A549 (cell line): ENCODE measurements around the gene ACTA2. TPM values are rescaled to one million over a fixed set of nuclear protein-coding genes. Genes with fewer than 3 reads are reported as not detected.

Experiments used
- ATAC-seq, 2 experiments: fragments of 200-7000 bp in 1 of 2; fragments of >200 bp in 1 of 2; cut with Nextera tagmentation in 1 of 2; cut with Tn5 transposase in 1 of 2; 3 replicates each; pipeline versions ENCODE4 v1.8.0 to v1.9.1; 2018 to 2020; ENCODE audit warnings: mild to moderate bottlenecking in 1 of 2, moderate library complexity in 1 of 2
- CTCF ChIA-PET: fragments of 300-600 bp; sonication (Branson Sonifier 250); formaldehyde crosslinking; extraction: SDS; loops from one replicate; lab custom pipeline; 2021; ENCODE audit warnings: antibody characterized with exemption, inconsistent platforms; lab: Yijun Ruan, JAX
- POLR2A ChIA-PET: fragments of 350-600 bp; formaldehyde crosslinking; extraction: SDS; loops from one replicate; lab custom pipeline; 2021; ENCODE audit warnings: antibody characterized with exemption, inconsistent platforms; lab: Yijun Ruan, JAX
- DNase-seq, 2 experiments: peaks; one replicate each; pipeline versions ENCODE4 v3.0.0 to v3.0.0-alpha.2; 2011 to 2016; ENCODE audit warnings: low read depth in 1 of 2, low spot score in 1 of 2
- FAIRE-seq: peaks from 2 replicates; lab custom pipeline; 2011; peaks lifted over from hg19 to GRCh38; lab: Jason Lieb, UNC
- H3K27ac ChIP-seq, 2 experiments: fragments of >200 bp; sonication (Bioruptor Twin); formaldehyde crosslinking; 3 replicates each; pipeline ENCODE4 v1.5.1; 2016 to 2017
- H3K4me1 ChIP-seq: fragments of >200 bp; sonication (Bioruptor Twin); formaldehyde crosslinking; 3 replicates; pipeline ENCODE4 v1.6.1; 2016
- H3K4me2 ChIP-seq: fragments of >200 bp; sonication (Bioruptor Twin); formaldehyde crosslinking; 3 replicates; pipeline ENCODE4 v1.6.1; 2016
- H3K4me3 ChIP-seq: fragments of >200 bp; sonication (Bioruptor Twin); formaldehyde crosslinking; 3 replicates; pipeline ENCODE4 v1.5.1; 2016
- H3K9me3 ChIP-seq: fragments of >200 bp; sonication (Bioruptor Twin); formaldehyde crosslinking; 3 replicates; pipeline ENCODE4 v1.6.1; 2016
- CBX2 ChIP-seq: fragments of 200-600 bp; sonication (generic); IDR thresholded peaks from 2 replicates; pipeline ENCODE4 v1.6.1; 2016; ENCODE audit warnings: low read depth, mild to moderate bottlenecking, borderline replicate concordance
- CHD4 ChIP-seq: fragments of 200-600 bp; sonication (generic); IDR thresholded peaks from 2 replicates; pipeline ENCODE4 v1.6.1; 2016; ENCODE audit warnings: antibody characterized with exemption, mild to moderate bottlenecking, borderline replicate concordance
- CTCF ChIP-seq: fragments of >200 bp; sonication (Bioruptor Twin); formaldehyde crosslinking; IDR thresholded peaks from 3 replicates; pipeline ENCODE4 v1.5.1; 2016
- EHF ChIP-seq: fragments of 250-450 bp; sonication (Bioruptor Pico); IDR thresholded peaks from 2 replicates; pipeline ENCODE4 v1.5.0; 2020; ENCODE audit warnings: mild to moderate bottlenecking
- HDAC2 ChIP-seq: fragments of 200-600 bp; sonication (generic); IDR thresholded peaks from 2 replicates; pipeline ENCODE4 v1.6.1; 2016
- HEYL ChIP-seq: fragments of 250-450 bp; sonication (Bioruptor Pico); IDR thresholded peaks from 2 replicates; pipeline ENCODE4 v1.8.0; 2021; ENCODE audit warnings: mild to moderate bottlenecking, moderate library complexity
- KDM5A ChIP-seq: fragments of 200-600 bp; sonication (generic); IDR thresholded peaks from 2 replicates; pipeline ENCODE4 v1.6.1; 2016; ENCODE audit warnings: antibody characterized with exemption, mild to moderate bottlenecking
- MAFK ChIP-seq: fragments of 450-650 bp; IDR thresholded peaks from 2 replicates; pipeline ENCODE4 v1.6.1; 2014; ENCODE audit not compliant: partially characterized antibody
- MYC ChIP-seq: IDR thresholded peaks from 2 replicates; pipeline ENCODE4 v1.6.1; 2012; ENCODE audit warnings: mild to moderate bottlenecking, inconsistent platforms, low read length, improper control_type of control experiment, borderline replicate concordance
- PBX3 ChIP-seq: IDR thresholded peaks from 2 replicates; pipeline ENCODE4 v1.6.1; 2012
- POLR2A ChIP-seq: IDR thresholded peaks from 2 replicates; pipeline ENCODE4 v1.6.1; 2012; ENCODE audit warnings: mild to moderate bottlenecking, low read length
- RCOR1 ChIP-seq: fragments of 150-350 bp; IDR thresholded peaks from 2 replicates; pipeline ENCODE4 v1.6.1; 2014; ENCODE audit warnings: antibody characterized with exemption, low read length, low read depth
- SREBF2 ChIP-seq: fragments of 450-650 bp; IDR thresholded peaks from 2 replicates; pipeline ENCODE4 v1.6.1; 2014; ENCODE audit warnings: mild to moderate bottlenecking, moderate library complexity
- ZSCAN20 ChIP-seq: fragments of 250-450 bp; sonication (Bioruptor Pico); IDR thresholded peaks from 2 replicates; pipeline ENCODE4 v1.8.0; 2022; ENCODE audit warnings: mild to moderate bottlenecking, moderate library complexity
- WGBS: methylation state at CpG from one replicate; pipeline ENCODE4 v1.1.6; 2017; ENCODE audit errors: missing lambda C conversion rate; 5-methylcytosine and 5-hydroxymethylcytosine counted together
- polyA plus RNA-seq, 4 experiments: library from polyadenylated mRNA; depleted of rRNA in 3 of 4; stranded (reverse); fragments of >200 nt; fragmentation: RNase III in 1 of 4; extraction: RNeasy Plus Mini Kit Qiagen cat#74134 plus additional on column Dnase treatment in 1 of 4; gene quantifications; 2 replicates in 3 of 4; 3 replicates in 1 of 4; pipeline ENCODE4 v1.2.3, GENCODE V29; 2011 to 2017
- TF ChIP-seq, protein P1 (sequence below): fragments of 250-450 bp; sonication (Bioruptor Pico); IDR thresholded peaks from 2 replicates; pipeline ENCODE4 v1.5.0; 2020; ENCODE audit warnings: low read depth, mild to moderate bottlenecking, moderate library complexity
- TF ChIP-seq, protein P2 (sequence below): fragments of 450-650 bp; IDR thresholded peaks from 2 replicates; pipeline ENCODE4 v1.6.1; 2014; ENCODE audit warnings: antibody characterized with exemption
- TF ChIP-seq, protein P3 (sequence below): fragments of 150-350 bp; IDR thresholded peaks from 2 replicates; pipeline ENCODE4 v1.6.1; 2014; ENCODE audit warnings: low read depth, mild to moderate bottlenecking, low read length

The ACTA2 gene
- polyA plus RNA-seq, 2 of the 4 experiments (the other 2 are of a cell fraction), result 15.0 to 25.9 TPM

DNA sequence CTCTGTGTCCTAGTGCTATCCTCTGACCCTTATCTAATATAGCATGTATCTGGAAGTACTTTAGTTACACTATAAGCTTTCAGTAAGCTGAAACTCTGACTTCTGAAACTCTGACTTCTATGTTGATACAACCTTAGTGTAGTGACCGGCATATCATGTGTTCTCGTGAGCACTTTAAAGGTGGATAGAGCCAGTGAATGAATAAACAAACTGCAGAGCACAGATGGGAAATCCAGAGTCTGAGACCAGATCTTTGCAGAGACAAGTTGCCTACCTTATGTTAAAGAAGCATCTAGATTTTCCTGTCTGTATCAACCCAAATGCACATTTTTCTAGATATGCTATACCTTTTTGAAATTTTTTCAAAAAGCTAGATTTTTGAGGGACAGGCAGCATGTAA is 3.5 kb downstream of the ACTA2 start:
- no peak overlapping the region for H3K4me2 ChIP-seq
- 89% methylated on average over 2 of the region's 2 CpGs for WGBS
- TF ChIP-seq, protein P1, sequence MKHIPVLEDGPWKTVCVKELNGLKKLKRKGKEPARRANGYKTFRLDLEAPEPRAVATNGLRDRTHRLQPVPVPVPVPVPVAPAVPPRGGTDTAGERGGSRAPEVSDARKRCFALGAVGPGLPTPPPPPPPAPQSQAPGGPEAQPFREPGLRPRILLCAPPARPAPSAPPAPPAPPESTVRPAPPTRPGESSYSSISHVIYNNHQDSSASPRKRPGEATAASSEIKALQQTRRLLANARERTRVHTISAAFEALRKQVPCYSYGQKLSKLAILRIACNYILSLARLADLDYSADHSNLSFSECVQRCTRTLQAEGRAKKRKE (CRISPR knock-in tag), result no peak
- TF ChIP-seq CBX2 (no peak), RCOR1 (no peak), MYC (no peak), MAFK (no peak), POLR2A (no peak), CHD4 (no peak), CTCF (no peak), KDM5A (no peak), EHF (no peak)
- TF ChIP-seq, protein P2, sequence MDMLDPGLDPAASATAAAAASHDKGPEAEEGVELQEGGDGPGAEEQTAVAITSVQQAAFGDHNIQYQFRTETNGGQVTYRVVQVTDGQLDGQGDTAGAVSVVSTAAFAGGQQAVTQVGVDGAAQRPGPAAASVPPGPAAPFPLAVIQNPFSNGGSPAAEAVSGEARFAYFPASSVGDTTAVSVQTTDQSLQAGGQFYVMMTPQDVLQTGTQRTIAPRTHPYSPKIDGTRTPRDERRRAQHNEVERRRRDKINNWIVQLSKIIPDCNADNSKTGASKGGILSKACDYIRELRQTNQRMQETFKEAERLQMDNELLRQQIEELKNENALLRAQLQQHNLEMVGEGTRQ, result no peak
- no peak overlapping the region for H3K4me3 ChIP-seq
- H3K9me3 ChIP-seq, result no peaks in the 10 kb centered on the region
- ATAC-seq (no peak), DNase-seq (no peak), FAIRE-seq (no peak)
- POLR2A ChIA-PET, result no interaction called here
- no peaks in the 10 kb centered on the region for H3K4me1 ChIP-seq
- CTCF ChIA-PET, result interaction anchor here (0.8 to 1.2 kb wide), 3 partner anchors 13 to 273 kb away, joined by 3 to 5 read pairs (median 4); no protein-coding TSS in a partner anchor
- H3K27ac ChIP-seq, result no peak overlapping the region

GRCh38 chr10:88946965-88947590 is 5.5 kb downstream of the ACTA2 start:
- no peak overlapping the region for H3K4me2 ChIP-seq
- ATAC-seq, result no peak
- TF ChIP-seq, protein P3, sequence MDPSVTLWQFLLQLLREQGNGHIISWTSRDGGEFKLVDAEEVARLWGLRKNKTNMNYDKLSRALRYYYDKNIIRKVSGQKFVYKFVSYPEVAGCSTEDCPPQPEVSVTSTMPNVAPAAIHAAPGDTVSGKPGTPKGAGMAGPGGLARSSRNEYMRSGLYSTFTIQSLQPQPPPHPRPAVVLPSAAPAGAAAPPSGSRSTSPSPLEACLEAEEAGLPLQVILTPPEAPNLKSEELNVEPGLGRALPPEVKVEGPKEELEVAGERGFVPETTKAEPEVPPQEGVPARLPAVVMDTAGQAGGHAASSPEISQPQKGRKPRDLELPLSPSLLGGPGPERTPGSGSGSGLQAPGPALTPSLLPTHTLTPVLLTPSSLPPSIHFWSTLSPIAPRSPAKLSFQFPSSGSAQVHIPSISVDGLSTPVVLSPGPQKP, result no peak
- TF ChIP-seq ZSCAN20 (CRISPR knock-in tag), result no peak
- TF ChIP-seq HEYL, result no peak
- TF ChIP-seq PBX3, result no peak
- no peak for TF ChIP-seq SREBF2
- TF ChIP-seq HDAC2, result no peak
- TF ChIP-seq CHD4, result no peak
- TF ChIP-seq, protein P2, result no peak
- TF ChIP-seq KDM5A, result no peak
- no peak overlapping the region for H3K4me3 ChIP-seq
- no peaks in the 10 kb centered on the region for H3K4me1 ChIP-seq
- CTCF ChIA-PET, result interaction anchor here (6.7 to 6.8 kb wide), 2 partner anchors 13 to 112 kb away, joined by 36 to 93 read pairs; no protein-coding TSS in a partner anchor
- POLR2A ChIA-PET, result no interaction called here
- FAIRE-seq, result no peak
- H3K27ac ChIP-seq, result no peak overlapping the region
- 93% methylated on average over 6 of the region's 6 CpGs for WGBS
- no peak for DNase-seq
- H3K9me3 ChIP-seq, result no peaks in the 10 kb centered on the region
